ENCODE measurements around the gene CSN3.

DNA sequence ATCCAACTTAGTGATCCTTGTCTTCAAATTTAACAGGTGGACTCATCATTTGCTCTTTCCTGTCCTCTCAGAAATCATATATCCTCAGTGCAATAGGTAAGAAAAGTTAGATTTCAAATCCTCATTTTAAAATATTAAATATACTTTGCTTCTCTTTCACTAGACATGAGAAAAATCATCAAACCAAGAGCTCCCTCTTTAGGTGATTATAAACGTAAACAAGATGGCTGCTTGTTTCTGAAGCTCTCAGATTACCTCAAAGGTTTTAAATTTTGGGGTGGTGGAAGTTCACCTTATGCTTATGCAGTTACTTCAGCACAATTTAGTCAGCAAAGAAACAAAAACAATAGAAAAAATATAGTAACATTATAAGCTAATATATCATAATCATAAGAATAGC is 27.3 kb downstream of the CSN3 start:
- TF ChIP-seq POLR2A (IDR thresholded peaks at IDR 0.05), result no peak
- peak in 1 of 4 experiments; percentile 27 for TF ChIP-seq CTCF (IDR thresholded peaks at IDR 0.05)
- TF ChIP-seq EP300 (IDR thresholded peaks at IDR 0.05), result no peak
- TF ChIP-seq POLR2AphosphoS5 (IDR thresholded peaks at IDR 0.05), result no peak
